Activated CD4-positive, alpha-beta T cell treated with anti-CD3 and anti-CD28 coated beads, Interleukin-2, amount 50 U/mL, for 24 hours (primary cell): Measurements from ENCODE around the gene TNS2.

Experiments
- DNase-seq, 2 donors: peaks; one replicate each; pipeline ENCODE4 v3.0.0-alpha.2; 2020; ENCODE audit warnings: low read depth in 1 of 2, low spot score in 1 of 2

TNS2 gene

GRCh38 chr12:53068811-53069585, 19.1 kb downstream of the TNS2 start:
- DNase-seq = no peak

GRCh38 chr12:53069621-53070410, 20.0 kb downstream of the TNS2 start:
- DNase-seq = no peak

- DNase-seq = no peak
These were observed 21.1 kb downstream of the TNS2 start for GRCh38 chr12:53070877-53071492.

- DNase-seq = no peak
These were observed 22.0 kb downstream of the TNS2 start for GRCh38 chr12:53071591-53072551.

GRCh38 chr12:53073881-53074280, 24.0 kb downstream of the TNS2 start:
- no peak for DNase-seq

GRCh38 chr12:53074283-53074998, 24.6 kb downstream of the TNS2 start:
- DNase-seq = no peak

GRCh38 chr12:53074999-53075370, 25.1 kb downstream of the TNS2 start:
- DNase-seq = no peak

GRCh38 chr12:53076461-53076860, 26.6 kb downstream of the TNS2 start:
- no peak for DNase-seq

- no peak for DNase-seq
These were observed 27.2 kb downstream of the TNS2 start for GRCh38 chr12:53077030-53077429.

GRCh38 chr12:53078425-53079225, 28.8 kb downstream of the TNS2 start:
- peak in 1 of 2 donors; percentile 30 for DNase-seq

GRCh38 chr12:53079226-53080117, 29.6 kb downstream of the TNS2 start, which contains the start of gene SPRYD3:
Gene SPRYD3 (minus strand): TSS chr12:53079390. CDS start chr12:53079333, 57 bp downstream.
- DNase-seq = peak; percentile 96 to 97

GRCh38 chr12:53082637-53083175, 32.8 kb downstream of the TNS2 start:
- no peak for DNase-seq

GRCh38 chr12:53086361-53086760, 36.5 kb downstream of the TNS2 start:
- DNase-seq = no peak

GRCh38 chr12:53090105-53090504, 40.2 kb downstream of the TNS2 start:
- DNase-seq = no peak

GRCh38 chr12:53090554-53090953, 40.7 kb downstream of the TNS2 start:
- DNase-seq = no peak

GRCh38 chr12:53091756-53092155, 41.9 kb downstream of the TNS2 start:
- no peak for DNase-seq

GRCh38 chr12:53093777-53094393, 44.0 kb downstream of the TNS2 start:
- DNase-seq = no peak

GRCh38 chr12:53094394-53094787, 44.5 kb downstream of the TNS2 start:
- no peak for DNase-seq
